Nephron progenitor cell (in vitro differentiated cells): Measurements from ENCODE around the gene HOXC12.

Source experiments
- DNase-seq: peaks from one replicate; pipeline ENCODE4 v3.0.0; 2021
- H3K27ac Mint-ChIP-seq: 2 replicates; pipeline ENCODE4 v1.8.0; 2021; ENCODE audit warnings: mild to moderate bottlenecking, moderate library complexity, mixed read lengths
- H3K27me3 Mint-ChIP-seq: 2 replicates; pipeline ENCODE4 v1.8.0; 2021; ENCODE audit warnings: mild to moderate bottlenecking, low read depth, mixed read lengths; ENCODE audit not compliant: poor library complexity
- H3K36me3 Mint-ChIP-seq: 2 replicates; pipeline ENCODE4 v1.8.0; 2021; ENCODE audit warnings: low read depth, mixed read lengths
- H3K4me1 Mint-ChIP-seq: 2 replicates; pipeline ENCODE4 v1.8.0; 2021; ENCODE audit warnings: mixed read lengths
- H3K4me3 Mint-ChIP-seq: 2 replicates; pipeline ENCODE4 v1.8.0; 2021; ENCODE audit warnings: mild to moderate bottlenecking, moderate library complexity, mixed read lengths
- H3K9me3 Mint-ChIP-seq: 2 replicates; pipeline ENCODE4 v1.8.0; 2021; ENCODE audit warnings: mild to moderate bottlenecking, moderate library complexity, mixed read lengths
- TF ChIP-seq, protein P1 (sequence below): fragments of 200-600 bp; sonication (generic); IDR thresholded peaks from 2 replicates; pipeline ENCODE4 v1.5.0; 2021; ENCODE audit warnings: antibody characterized with exemption

HOXC12 gene

DNA sequence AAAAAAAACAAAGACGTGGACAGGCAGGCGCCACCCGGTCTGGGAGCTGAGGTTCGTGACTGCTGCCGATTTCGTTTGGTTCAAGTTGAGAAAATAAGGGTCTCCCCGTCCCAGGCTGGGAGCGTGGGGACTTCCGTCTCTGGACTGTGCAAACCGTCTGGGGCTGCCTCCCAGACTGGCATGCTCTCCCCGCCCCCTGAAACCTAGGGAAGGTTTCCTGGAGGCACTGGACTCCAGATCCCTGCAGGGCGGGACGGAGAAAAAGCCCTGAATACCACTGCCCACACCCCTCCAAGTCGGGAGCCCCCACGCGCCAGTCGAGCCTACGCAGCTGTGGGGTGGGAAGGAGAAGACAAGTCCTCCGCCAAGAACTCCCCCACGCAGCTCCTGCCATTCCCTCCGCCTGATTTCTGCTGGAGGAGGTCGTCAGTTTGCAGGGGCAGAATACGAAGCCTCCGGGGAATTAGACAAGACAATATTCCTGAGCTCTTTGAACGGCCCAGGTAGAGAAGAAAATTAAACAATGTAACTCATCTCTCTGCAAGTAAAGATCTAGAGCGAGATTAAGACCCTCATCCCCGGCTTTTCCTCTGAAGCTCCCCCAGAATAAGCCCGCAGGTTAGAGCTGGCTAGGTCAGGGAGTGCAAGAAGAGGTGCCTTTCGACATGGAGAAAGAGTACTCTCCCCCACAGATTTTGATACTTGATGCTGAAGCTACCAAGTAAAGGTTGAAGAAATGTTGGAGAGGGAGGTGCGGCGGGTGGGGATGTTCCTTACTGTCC lies 26.5 kb upstream of the HOXC12 start:
- Mint-ChIP-seq H3K4me3 (no peak overlapping the region), H3K36me3 (no peaks in the 10 kb centered on the region), H3K27ac (no peak overlapping the region), H3K9me3 (peaks cover 14% of the 10 kb centered on the region), H3K27me3 (peaks cover 100% of the 10 kb centered on the region), H3K4me1 (no peaks in the 10 kb centered on the region)
- no peak for DNase-seq
- TF ChIP-seq, protein P1, sequence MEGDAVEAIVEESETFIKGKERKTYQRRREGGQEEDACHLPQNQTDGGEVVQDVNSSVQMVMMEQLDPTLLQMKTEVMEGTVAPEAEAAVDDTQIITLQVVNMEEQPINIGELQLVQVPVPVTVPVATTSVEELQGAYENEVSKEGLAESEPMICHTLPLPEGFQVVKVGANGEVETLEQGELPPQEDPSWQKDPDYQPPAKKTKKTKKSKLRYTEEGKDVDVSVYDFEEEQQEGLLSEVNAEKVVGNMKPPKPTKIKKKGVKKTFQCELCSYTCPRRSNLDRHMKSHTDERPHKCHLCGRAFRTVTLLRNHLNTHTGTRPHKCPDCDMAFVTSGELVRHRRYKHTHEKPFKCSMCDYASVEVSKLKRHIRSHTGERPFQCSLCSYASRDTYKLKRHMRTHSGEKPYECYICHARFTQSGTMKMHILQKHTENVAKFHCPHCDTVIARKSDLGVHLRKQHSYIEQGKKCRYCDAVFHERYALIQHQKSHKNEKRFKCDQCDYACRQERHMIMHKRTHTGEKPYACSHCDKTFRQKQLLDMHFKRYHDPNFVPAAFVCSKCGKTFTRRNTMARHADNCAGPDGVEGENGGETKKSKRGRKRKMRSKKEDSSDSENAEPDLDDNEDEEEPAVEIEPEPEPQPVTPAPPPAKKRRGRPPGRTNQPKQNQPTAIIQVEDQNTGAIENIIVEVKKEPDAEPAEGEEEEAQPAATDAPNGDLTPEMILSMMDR, result no peak

DNA sequence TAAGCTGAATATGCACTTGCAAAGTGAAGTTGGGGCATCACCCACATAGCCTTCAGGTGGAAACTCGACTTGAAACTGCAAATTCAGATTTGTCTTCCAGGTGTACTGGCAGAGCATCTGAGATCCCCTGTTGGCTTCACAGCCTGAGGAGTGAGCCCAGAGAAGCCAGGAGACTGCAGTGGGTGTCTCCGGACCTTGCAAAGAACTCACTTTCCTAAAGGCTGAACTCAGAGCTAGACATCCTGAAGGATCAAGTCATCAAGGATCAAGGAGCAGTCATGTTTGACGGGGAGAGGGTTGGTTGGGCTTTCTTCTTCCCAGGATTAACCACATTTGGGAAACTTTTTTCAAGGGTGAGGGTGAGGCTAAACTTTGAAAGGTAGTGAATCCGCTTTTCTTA lies 25.2 kb upstream of the HOXC12 start:
- no peak for DNase-seq
- H3K27me3 Mint-ChIP-seq, result peaks cover 100% of the 10 kb centered on the region
- peaks cover 20% of the 10 kb centered on the region for H3K9me3 Mint-ChIP-seq

DNA sequence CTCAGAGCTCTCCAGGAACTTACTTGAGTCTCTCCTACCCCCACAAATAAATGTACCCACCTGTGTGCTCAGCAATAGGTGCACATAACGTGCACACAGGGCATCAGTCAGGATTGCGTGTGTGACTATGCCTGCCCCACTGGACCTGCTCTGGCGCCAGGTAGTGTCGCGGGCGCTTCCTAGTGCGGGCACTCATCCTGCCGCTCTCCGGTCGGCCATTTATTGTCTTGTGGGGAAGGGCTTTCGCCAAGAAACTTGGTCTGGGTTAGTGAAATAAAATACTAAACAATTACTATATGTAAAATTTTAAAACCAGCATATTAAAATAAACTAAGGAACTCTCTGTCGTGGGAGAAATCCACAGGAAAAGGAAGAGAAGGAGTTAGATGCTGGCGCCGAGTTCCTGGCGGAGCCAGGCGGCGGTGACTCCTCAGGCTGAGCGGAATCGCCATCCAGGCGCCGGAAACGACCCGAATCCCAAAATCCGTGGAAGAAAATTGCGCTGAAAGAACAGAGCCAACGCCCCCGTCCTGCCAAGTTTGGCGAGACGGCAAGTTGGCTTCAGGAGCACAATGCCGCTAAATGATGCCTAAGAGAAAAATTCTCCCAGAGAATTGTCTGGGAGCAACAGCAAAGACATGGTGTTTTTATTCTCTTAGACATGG lies 24.0 kb upstream of the HOXC12 start:
- DNase-seq, result no peak
- Mint-ChIP-seq H3K4me3 (no peak overlapping the region), H3K27me3 (peaks cover 100% of the 10 kb centered on the region), H3K4me1 (peaks cover 5% of the 10 kb centered on the region), H3K27ac (no peak overlapping the region), H3K36me3 (no peaks in the 10 kb centered on the region), H3K9me3 (peaks cover 20% of the 10 kb centered on the region)
- TF ChIP-seq, protein P1, result no peak

More for the DNA sequence above, 25.2 kb upstream of the HOXC12 start:
- Mint-ChIP-seq H3K4me3 (no peak overlapping the region), H3K36me3 (no peaks in the 10 kb centered on the region), H3K27ac (no peak overlapping the region), H3K4me1 (no peaks in the 10 kb centered on the region)
- TF ChIP-seq, protein P1, result no peak

DNA sequence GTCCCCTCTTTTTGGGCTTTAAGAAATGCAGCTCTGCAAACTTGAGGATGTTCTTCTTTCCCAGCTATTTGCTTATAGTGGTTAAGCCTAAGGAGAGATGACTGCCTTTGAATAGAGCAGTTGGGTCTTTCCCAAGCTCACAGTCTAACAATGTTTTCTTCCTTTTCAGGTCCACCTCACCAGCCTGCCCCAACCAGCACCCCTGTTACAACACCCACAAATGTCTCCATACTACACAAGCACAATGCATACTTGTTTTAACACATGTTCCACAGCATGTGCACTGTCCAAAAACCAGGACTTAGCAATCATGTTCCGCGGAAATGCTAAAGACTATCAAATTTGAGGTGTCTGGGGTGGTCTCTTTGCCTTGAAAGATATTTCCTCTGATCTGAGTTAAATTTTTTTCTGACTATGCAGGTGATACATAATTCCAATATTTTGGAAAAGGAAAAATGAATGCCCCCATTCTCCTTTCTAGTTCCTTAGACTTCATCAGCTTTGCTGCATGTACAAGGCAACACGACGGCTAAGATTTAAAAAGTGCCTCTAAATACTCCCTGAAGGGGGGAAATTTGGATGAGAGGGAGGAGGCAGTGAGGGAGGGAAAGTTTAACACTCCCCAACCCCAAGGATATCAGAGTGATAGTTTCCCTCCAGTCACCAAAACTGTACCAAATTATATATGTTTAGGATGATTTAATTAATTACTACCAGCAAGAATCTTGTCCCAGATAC lies 22.7 kb upstream of the HOXC12 start:
- H3K9me3 Mint-ChIP-seq, result peaks cover 14% of the 10 kb centered on the region
- peaks cover 6% of the 10 kb centered on the region for H3K4me1 Mint-ChIP-seq
- TF ChIP-seq, protein P1, result no peak
- peaks cover 100% of the 10 kb centered on the region for H3K27me3 Mint-ChIP-seq
- no peak overlapping the region for H3K27ac Mint-ChIP-seq
- no peak for DNase-seq
- no peaks in the 10 kb centered on the region for H3K36me3 Mint-ChIP-seq
- no peak overlapping the region for H3K4me3 Mint-ChIP-seq

DNA sequence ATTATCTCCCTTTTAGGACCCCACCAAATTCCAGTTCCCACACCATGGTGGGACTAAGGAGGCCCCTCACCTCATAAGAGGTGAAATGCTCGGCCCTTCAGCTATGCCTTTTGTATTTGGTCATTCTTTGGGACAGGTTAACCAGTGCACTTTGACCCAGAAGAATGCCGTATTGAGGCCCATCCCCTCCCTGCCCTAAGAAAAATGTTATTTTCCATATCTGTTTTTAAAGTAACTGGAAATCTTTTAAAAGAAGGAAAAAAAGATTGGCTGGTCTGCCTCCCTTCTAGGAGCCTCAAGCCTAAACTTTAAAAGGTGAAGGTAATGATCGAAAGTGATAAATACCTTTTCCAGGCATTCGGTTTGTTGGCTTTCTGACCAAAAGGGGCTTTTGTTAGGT lies 21.8 kb upstream of the HOXC12 start:
- Mint-ChIP-seq H3K4me3 (no peak overlapping the region), H3K36me3 (no peaks in the 10 kb centered on the region), H3K27me3 (peaks cover 100% of the 10 kb centered on the region), H3K4me1 (peaks cover 6% of the 10 kb centered on the region), H3K27ac (no peak overlapping the region), H3K9me3 (peaks cover 13% of the 10 kb centered on the region)
- TF ChIP-seq, protein P1, result no peak
- no peak for DNase-seq
